Mammary epithelial cell (primary cell): ENCODE data around the gene KRTAP13-2.

Experiments used
- EZH2 ChIP-seq: IDR thresholded peaks from 2 replicates; pipeline ENCODE4 v1.6.1; 2012; ENCODE audit warnings: low read length, inconsistent platforms, borderline replicate concordance
- TF ChIP-seq, protein P1 (sequence below), 2 donors: IDR thresholded peaks in 1 of 2; conservative IDR thresholded peaks in 1 of 2; 2 replicates each; pipeline ENCODE4 v1.5.1; 2011 to 2012; ENCODE audit warnings: inconsistent platforms in 2 of 2, low read length in 2 of 2, mild to moderate bottlenecking in 2 of 2, control low read depth in 1 of 2, low read depth in 1 of 2; ENCODE audit not compliant: insufficient read depth in 1 of 2; ENCODE audit errors: extremely low read depth in 1 of 2

DNA sequence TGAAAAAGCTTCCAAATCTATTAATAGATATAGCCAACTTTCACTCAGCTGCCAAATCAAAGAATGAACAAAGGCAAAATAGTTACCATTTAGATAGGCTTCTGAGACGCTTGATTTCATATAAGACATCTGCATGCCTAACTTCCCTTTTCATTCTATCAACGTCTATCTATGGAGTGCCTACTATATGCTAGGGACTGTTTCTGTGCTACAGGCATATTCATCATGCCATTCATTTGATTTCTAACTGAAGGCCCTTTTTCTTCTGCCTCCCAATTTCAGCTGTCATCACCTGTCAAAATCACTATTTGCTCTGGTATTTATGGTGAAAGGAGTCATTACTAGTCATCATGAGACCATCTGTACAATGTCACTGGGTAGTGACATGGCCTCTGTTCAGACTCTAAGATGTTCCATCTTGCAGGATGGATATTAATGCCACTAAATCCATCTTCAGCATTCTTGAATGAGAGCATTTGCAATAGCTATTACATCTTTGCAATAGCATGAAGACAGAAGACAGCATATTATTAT, 19.5 kb upstream of the KRTAP13-2 start:
- TF ChIP-seq, protein P1, sequence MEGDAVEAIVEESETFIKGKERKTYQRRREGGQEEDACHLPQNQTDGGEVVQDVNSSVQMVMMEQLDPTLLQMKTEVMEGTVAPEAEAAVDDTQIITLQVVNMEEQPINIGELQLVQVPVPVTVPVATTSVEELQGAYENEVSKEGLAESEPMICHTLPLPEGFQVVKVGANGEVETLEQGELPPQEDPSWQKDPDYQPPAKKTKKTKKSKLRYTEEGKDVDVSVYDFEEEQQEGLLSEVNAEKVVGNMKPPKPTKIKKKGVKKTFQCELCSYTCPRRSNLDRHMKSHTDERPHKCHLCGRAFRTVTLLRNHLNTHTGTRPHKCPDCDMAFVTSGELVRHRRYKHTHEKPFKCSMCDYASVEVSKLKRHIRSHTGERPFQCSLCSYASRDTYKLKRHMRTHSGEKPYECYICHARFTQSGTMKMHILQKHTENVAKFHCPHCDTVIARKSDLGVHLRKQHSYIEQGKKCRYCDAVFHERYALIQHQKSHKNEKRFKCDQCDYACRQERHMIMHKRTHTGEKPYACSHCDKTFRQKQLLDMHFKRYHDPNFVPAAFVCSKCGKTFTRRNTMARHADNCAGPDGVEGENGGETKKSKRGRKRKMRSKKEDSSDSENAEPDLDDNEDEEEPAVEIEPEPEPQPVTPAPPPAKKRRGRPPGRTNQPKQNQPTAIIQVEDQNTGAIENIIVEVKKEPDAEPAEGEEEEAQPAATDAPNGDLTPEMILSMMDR (conservative IDR thresholded peaks at IDR 0.05 in 1 of 2, IDR thresholded peaks at IDR 0.05 in 1 of 2; ENCODE audit: extremely low read depth in 1 of 2, insufficient read depth in 1 of 2, low read depth in 1 of 2, low read length in 2 of 2) = no peak
- TF ChIP-seq EZH2 = no peak
